ENCODE data around the gene YWHAB. TPM values are rescaled to one million over a fixed set of nuclear protein-coding genes. Genes with fewer than 3 reads are reported as not detected.
A peak's percentile ranks its signal among the peaks of the same experiment; 100 is the strongest.

YWHAB gene
- total RNA-seq, 1 donor from 2014 or later: 43.2 TPM

GRCh38 chr20:44840826-44841225 lies 44.7 kb upstream of the YWHAB start:
- no peaks in the 10 kb centered on the region for H3K27me3 ChIP-seq (ENCODE audit: control insufficient read depth, insufficient read depth, low read length)
- FAIRE-seq (no peak), DNase-seq (ENCODE audit: low read depth) (no peak)
- H3K4me3 ChIP-seq (ENCODE audit: low read depth, low read length): no peak overlapping the region
- no peak for TF ChIP-seq CTCF (IDR thresholded peaks at IDR 0.05; ENCODE audit: insufficient read depth, low read length, severe bottlenecking)
- no peaks in the 10 kb centered on the region for H3K36me3 ChIP-seq (ENCODE audit: control insufficient read depth, insufficient read depth, low read length)

GRCh38 chr20:44841955-44842354 lies 43.5 kb upstream of the YWHAB start:
- DNase-seq (ENCODE audit: low read depth) (no peak), FAIRE-seq (no peak)
- no peaks in the 10 kb centered on the region for H3K27me3 ChIP-seq (ENCODE audit: control insufficient read depth, insufficient read depth, low read length)
- H3K36me3 ChIP-seq (ENCODE audit: control insufficient read depth, insufficient read depth, low read length): no peaks in the 10 kb centered on the region
- no peak overlapping the region for H3K4me3 ChIP-seq (ENCODE audit: low read depth, low read length)
- TF ChIP-seq CTCF (IDR thresholded peaks at IDR 0.05; ENCODE audit: insufficient read depth, low read length, severe bottlenecking): no peak

GRCh38 chr20:44843876-44844275 lies 41.6 kb upstream of the YWHAB start:
- no peak overlapping the region for H3K4me3 ChIP-seq (ENCODE audit: low read depth, low read length)
- H3K27me3 ChIP-seq (ENCODE audit: control insufficient read depth, insufficient read depth, low read length): no peaks in the 10 kb centered on the region
- H3K36me3 ChIP-seq (ENCODE audit: control insufficient read depth, insufficient read depth, low read length): no peaks in the 10 kb centered on the region
- FAIRE-seq (no peak), DNase-seq (ENCODE audit: low read depth) (no peak)
- no peak for TF ChIP-seq CTCF (IDR thresholded peaks at IDR 0.05; ENCODE audit: insufficient read depth, low read length, severe bottlenecking)

GRCh38 chr20:44848254-44849015 lies 37.1 kb upstream of the YWHAB start:
- no peak for FAIRE-seq
- no peak for TF ChIP-seq CTCF (IDR thresholded peaks at IDR 0.05; ENCODE audit: insufficient read depth, low read length, severe bottlenecking)
- peaks cover 2% of the 10 kb centered on the region for H3K27me3 ChIP-seq (ENCODE audit: control insufficient read depth, insufficient read depth, low read length)
- peak; percentile 38 for DNase-seq (ENCODE audit: low read depth)
- H3K4me3 ChIP-seq (ENCODE audit: low read depth, low read length): no peak overlapping the region
- no peaks in the 10 kb centered on the region for H3K36me3 ChIP-seq (ENCODE audit: control insufficient read depth, insufficient read depth, low read length)

- Histone ChIP-seq H3K27me3 (ENCODE audit: control insufficient read depth, insufficient read depth, low read length) (peaks cover 2% of the 10 kb centered on the region), H3K36me3 (ENCODE audit: control insufficient read depth, insufficient read depth, low read length) (no peaks in the 10 kb centered on the region), H3K4me3 (ENCODE audit: low read depth, low read length) (no peak overlapping the region)
- FAIRE-seq: no peak
- no peak for TF ChIP-seq CTCF (IDR thresholded peaks at IDR 0.05; ENCODE audit: insufficient read depth, low read length, severe bottlenecking)
- DNase-seq (ENCODE audit: low read depth): no peak
Measured at GRCh38 chr20:44849703-44850102, 35.8 kb upstream of the YWHAB start.

- H3K4me3 ChIP-seq (ENCODE audit: low read depth, low read length): no peak overlapping the region
- H3K36me3 ChIP-seq (ENCODE audit: control insufficient read depth, insufficient read depth, low read length): no peaks in the 10 kb centered on the region
- DNase-seq (ENCODE audit: low read depth): no peak
- FAIRE-seq: no peak
- H3K27me3 ChIP-seq (ENCODE audit: control insufficient read depth, insufficient read depth, low read length): peaks cover 2% of the 10 kb centered on the region
- no peak for TF ChIP-seq CTCF (IDR thresholded peaks at IDR 0.05; ENCODE audit: insufficient read depth, low read length, severe bottlenecking)
Measured at GRCh38 chr20:44850272-44850671, 35.2 kb upstream of the YWHAB start.
